Fibroblast of pulmonary artery (primary cell): Measurements from ENCODE around the gene GPX7.

Source experiments
- DNase-seq: peaks from one replicate; pipeline ENCODE4 v3.0.0-alpha.2; 2010; ENCODE audit warnings: low read depth
- H3K4me3 ChIP-seq: replicated peaks from 2 replicates; pipeline ENCODE4 v1.5.1; 2011; ENCODE audit warnings: low read depth, mild to moderate bottlenecking, control low read depth, low read length, moderate library complexity
- CTCF ChIP-seq: IDR thresholded peaks from 2 replicates; pipeline ENCODE4 v1.5.1; 2011; ENCODE audit warnings: mild to moderate bottlenecking, control low read depth, low read length, inconsistent platforms; ENCODE audit errors: missing control alignments

Gene GPX7

GRCh38 chr1:52634111-52634510, 31.9 kb downstream of the GPX7 start:
- no peak overlapping the region for H3K4me3 ChIP-seq
- no peak for TF ChIP-seq CTCF
- no peak for DNase-seq

- H3K4me3 ChIP-seq, result no peak overlapping the region
- no peak for DNase-seq
- no peak for TF ChIP-seq CTCF
Observed at GRCh38 chr1:52635321-52636089, 33.3 kb downstream of the GPX7 start.

- DNase-seq, result no peak
- no peak for TF ChIP-seq CTCF
- H3K4me3 ChIP-seq, result no peak overlapping the region
Observed at GRCh38 chr1:52636721-52637695, 34.8 kb downstream of the GPX7 start.

GRCh38 chr1:52637946-52638345, 35.8 kb downstream of the GPX7 start:
- no peak for DNase-seq
- TF ChIP-seq CTCF, result no peak

GRCh38 chr1:52640697-52641096, 38.5 kb downstream of the GPX7 start:
- DNase-seq, result no peak
- H3K4me3 ChIP-seq, result no peak overlapping the region
- TF ChIP-seq CTCF, result no peak

More at GRCh38 chr1:52637946-52638345, 35.8 kb downstream of the GPX7 start:
- H3K4me3 ChIP-seq, result no peak overlapping the region

GRCh38 chr1:52641307-52641706, 39.1 kb downstream of the GPX7 start:
- no peak for DNase-seq
- no peak overlapping the region for H3K4me3 ChIP-seq

More at GRCh38 chr1:52641307-52641706, 39.1 kb downstream of the GPX7 start:
- TF ChIP-seq CTCF, result no peak
